C4-2B (cell line): ENCODE results near the gene SETD2.

Experiments used
- ZFX ChIP-seq: fragments of 450-650 bp; IDR thresholded peaks from 2 replicates; pipeline ENCODE4 v1.6.1; 2017
- TF ChIP-seq, protein P1 (sequence below): fragments of 450-650 bp; conservative IDR thresholded peaks from 2 replicates; pipeline ENCODE4 v1.5.1; 2017; ENCODE audit warnings: mild to moderate bottlenecking

GRCh38 chr3:47065058-47065457, 98.9 kb downstream of the SETD2 start:
- TF ChIP-seq, protein P1, sequence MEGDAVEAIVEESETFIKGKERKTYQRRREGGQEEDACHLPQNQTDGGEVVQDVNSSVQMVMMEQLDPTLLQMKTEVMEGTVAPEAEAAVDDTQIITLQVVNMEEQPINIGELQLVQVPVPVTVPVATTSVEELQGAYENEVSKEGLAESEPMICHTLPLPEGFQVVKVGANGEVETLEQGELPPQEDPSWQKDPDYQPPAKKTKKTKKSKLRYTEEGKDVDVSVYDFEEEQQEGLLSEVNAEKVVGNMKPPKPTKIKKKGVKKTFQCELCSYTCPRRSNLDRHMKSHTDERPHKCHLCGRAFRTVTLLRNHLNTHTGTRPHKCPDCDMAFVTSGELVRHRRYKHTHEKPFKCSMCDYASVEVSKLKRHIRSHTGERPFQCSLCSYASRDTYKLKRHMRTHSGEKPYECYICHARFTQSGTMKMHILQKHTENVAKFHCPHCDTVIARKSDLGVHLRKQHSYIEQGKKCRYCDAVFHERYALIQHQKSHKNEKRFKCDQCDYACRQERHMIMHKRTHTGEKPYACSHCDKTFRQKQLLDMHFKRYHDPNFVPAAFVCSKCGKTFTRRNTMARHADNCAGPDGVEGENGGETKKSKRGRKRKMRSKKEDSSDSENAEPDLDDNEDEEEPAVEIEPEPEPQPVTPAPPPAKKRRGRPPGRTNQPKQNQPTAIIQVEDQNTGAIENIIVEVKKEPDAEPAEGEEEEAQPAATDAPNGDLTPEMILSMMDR = no peak
- TF ChIP-seq ZFX = no peak
